H1 (cell line): Measurements from ENCODE around the gene DLG5.

Source experiments
- CTCF ChIP-seq, 3 experiments: IDR thresholded peaks; 1 replicate in 2 of 3; 2 replicates in 1 of 3; pipeline versions ENCODE4 v1.5.1 to v1.6.1; 2011; ENCODE audit warnings: low read length in 3 of 3, mild to moderate bottlenecking in 3 of 3, inconsistent platforms in 2 of 3, low read depth in 1 of 3, moderate library complexity in 1 of 3; ENCODE audit not compliant: insufficient read depth in 1 of 3; ENCODE audit errors: control extremely low read depth in 1 of 3
- EP300 ChIP-seq, 2 experiments: IDR thresholded peaks; 1 replicate in 1 of 2; 2 replicates in 1 of 2; pipeline ENCODE4 v1.6.1; 2011 to 2012; ENCODE audit warnings: low read depth in 2 of 2, low read length in 2 of 2, mild to moderate bottlenecking in 2 of 2, borderline replicate concordance in 1 of 2, inconsistent platforms in 1 of 2, moderate library complexity in 1 of 2
- EZH2 ChIP-seq: fragments of 200-600 bp; sonication (generic); IDR thresholded peaks from 2 replicates; pipeline ENCODE4 v1.7.1; 2012; ENCODE audit warnings: low read depth, mild to moderate bottlenecking, moderate library complexity, low read length, inconsistent platforms; ENCODE audit not compliant: severe bottlenecking
- MAFK ChIP-seq: IDR thresholded peaks from 2 replicates; pipeline ENCODE4 v1.6.1; 2012; ENCODE audit warnings: low read depth, mild to moderate bottlenecking, improper control_type of control experiment, low read length
- PHF8 ChIP-seq: fragments of 200-600 bp; sonication (generic); conservative IDR thresholded peaks from 2 replicates; pipeline ENCODE4 v1.7.1; 2012; ENCODE audit warnings: low read depth, mild to moderate bottlenecking, inconsistent platforms, low read length, moderate library complexity
- POLR2A ChIP-seq, 2 experiments: IDR thresholded peaks; 1 replicate in 1 of 2; 2 replicates in 1 of 2; pipeline ENCODE4 v1.6.1; 2011; ENCODE audit warnings: low read depth in 2 of 2, low read length in 2 of 2, mild to moderate bottlenecking in 2 of 2; ENCODE audit errors: control extremely low read depth in 1 of 2
- SP1 ChIP-seq: IDR thresholded peaks from 2 replicates; pipeline ENCODE4 v1.6.1; 2011; ENCODE audit warnings: low read depth, low read length
- SP4 ChIP-seq: IDR thresholded peaks from 2 replicates; pipeline ENCODE4 v1.6.1; 2012; ENCODE audit warnings: low read length, inconsistent platforms
- TEAD4 ChIP-seq: IDR thresholded peaks from 2 replicates; pipeline ENCODE4 v1.6.1; 2012; ENCODE audit warnings: low read depth, low read length, inconsistent platforms, mixed read lengths
- ZNF274 ChIP-seq: IDR thresholded peaks from 2 replicates; pipeline ENCODE4 v1.7.0; 2012; ENCODE audit warnings: low read length, borderline replicate concordance; ENCODE audit errors: extremely low read depth

GRCh38 chr10:77919713-77920108 is 6.8 kb downstream of the DLG5 start:
- no peak for TF ChIP-seq CTCF (IDR thresholded peaks at IDR 0.05; ENCODE audit: control extremely low read depth in 1 of 3, insufficient read depth in 1 of 3, low read depth in 1 of 3, low read length in 3 of 3)
- no peak for TF ChIP-seq PHF8
- no peak for TF ChIP-seq POLR2A (IDR thresholded peaks at IDR 0.05; ENCODE audit: control extremely low read depth in 1 of 2, low read depth in 2 of 2, low read length in 2 of 2)
- no peak for TF ChIP-seq ZNF274
- TF ChIP-seq SP4, result no peak
- no peak for TF ChIP-seq EP300 (IDR thresholded peaks at IDR 0.05; ENCODE audit: borderline replicate concordance in 1 of 2, low read depth in 2 of 2, low read length in 2 of 2)
- no peak for TF ChIP-seq EZH2
- no peak for TF ChIP-seq SP1
- no peak for TF ChIP-seq MAFK
- no peak for TF ChIP-seq TEAD4
